HCT116 (cell line): ENCODE data around the gene ZNF335. TPM values are rescaled to one million over a fixed set of nuclear protein-coding genes. Genes with fewer than 3 reads are reported as not detected.

Experiments used
- ATAC-seq: fragments of 200-7000 bp; cut with Tn5 transposase; 2 replicates; pipeline ENCODE4 v1.9.1; 2020; ENCODE audit warnings: mild to moderate bottlenecking, moderate library complexity
- BruUV-seq: library from RNA; stranded (reverse); fragments of 400-500 nt; replicated peaks from 2 replicates; lab custom pipeline; 2021; lab: Mats Ljungman, UMichigan
- CTCF ChIA-PET: fragments of 300-600 bp; sonication (Branson Sonifier 250); formaldehyde crosslinking; loops from one replicate; lab custom pipeline; 2021; ENCODE audit warnings: antibody characterized with exemption; lab: Charles Lee
- POLR2A ChIA-PET: fragments of 300-600, 350-600 bp; sonication (Branson Sonifier 250); formaldehyde crosslinking; loops from one replicate; lab custom pipeline; 2021; ENCODE audit warnings: antibody characterized with exemption; lab: Charles Lee
- RAD21 ChIA-PET, 2 experiments: fragments of 300-600 bp; sonication (Branson Sonifier 250); formaldehyde crosslinking; loops; one replicate each; lab custom pipeline; 2023; ENCODE audit warnings: low total read pairs in 2 of 2; ENCODE audit not compliant: uncharacterized antibody in 2 of 2, unreplicated experiment in 2 of 2, low non-redundant PET in 1 of 2; lab: Charles Lee
- DNase-seq: peaks from one replicate; pipeline ENCODE4 v3.0.0-alpha.2; 2010; ENCODE audit warnings: low read depth, low spot score
- H2AFZ ChIP-seq: fragments of 200-600 bp; shearing (Covaris generic), sonication (generic); 2 replicates; pipeline ENCODE4 v1.6.1; 2017; ENCODE audit warnings: low read depth, mixed run types, mixed read lengths, antibody characterized with exemption, low read length; ENCODE audit not compliant: poor library complexity, severe bottlenecking
- H3K27ac ChIP-seq: 2 replicates; pipeline ENCODE4 v1.5.1; 2012; ENCODE audit warnings: low read depth, low read length
- H3K27me3 ChIP-seq: fragments of 200-600 bp; sonication (generic); 2 replicates; pipeline ENCODE4 v1.6.1; 2016; ENCODE audit warnings: mixed run types, low read length, mixed read lengths; ENCODE audit not compliant: insufficient read depth
- H3K36me3 ChIP-seq, 2 experiments: fragments of 200-500 bp in 1 of 2; fragments of 200-600 bp in 1 of 2; sonication (Bioruptor generic) in 1 of 2; sonication (generic) in 1 of 2; 2 replicates each; pipeline versions ENCODE4 v1.5.1 to v1.6.1; 2014 to 2016; ENCODE audit warnings: low read length in 2 of 2, inconsistent platforms in 1 of 2, mixed read lengths in 1 of 2, mixed run types in 1 of 2; ENCODE audit not compliant: insufficient read depth in 2 of 2, control insufficient read depth in 1 of 2
- H3K4me1 ChIP-seq, 2 experiments: fragments of 200-600 bp in 1 of 2; sonication (generic) in 1 of 2; 2 replicates each; pipeline versions ENCODE4 v1.5.1 to v1.6.1; 2012 to 2017; ENCODE audit warnings: low read length in 2 of 2, inconsistent platforms in 1 of 2, mild to moderate bottlenecking in 1 of 2, mixed read lengths in 1 of 2, mixed run types in 1 of 2, moderate library complexity in 1 of 2; ENCODE audit not compliant: insufficient read depth in 2 of 2, control insufficient read depth in 1 of 2
- H3K4me2 ChIP-seq: fragments of 200-600 bp; sonication (generic); 2 replicates; pipeline ENCODE4 v1.6.1; 2017; ENCODE audit warnings: mixed run types, low read length, mixed read lengths
- H3K4me3 ChIP-seq, 2 experiments: fragments of 200-600 bp in 1 of 2; sonication (generic) in 1 of 2; replicated peaks in 1 of 2; 2 replicates each; pipeline ENCODE4 v1.5.1; 2011 to 2016; ENCODE audit warnings: low read length in 2 of 2, control low read depth in 1 of 2, low read depth in 1 of 2, mild to moderate bottlenecking in 1 of 2, mixed read lengths in 1 of 2, mixed run types in 1 of 2
- H3K79me2 ChIP-seq: fragments of 200-600 bp; sonication (generic); 2 replicates; pipeline ENCODE4 v1.6.1; 2017; ENCODE audit warnings: mild to moderate bottlenecking, mixed run types, low read length, moderate library complexity, mixed read lengths; ENCODE audit not compliant: insufficient read depth
- H3K9ac ChIP-seq: fragments of 200-600 bp; sonication (generic); 2 replicates; pipeline ENCODE4 v1.6.1; 2016; ENCODE audit warnings: low read length, mixed read lengths
- H3K9me2 ChIP-seq: fragments of 200-600 bp; sonication (generic), shearing (Covaris generic); 2 replicates; pipeline ENCODE4 v1.6.1; 2017; ENCODE audit warnings: mixed run types, mild to moderate bottlenecking, moderate library complexity; ENCODE audit not compliant: insufficient read depth
- H3K9me3 ChIP-seq, 2 experiments: fragments of 200-500 bp in 1 of 2; fragments of 200-600 bp in 1 of 2; sonication (Bioruptor generic) in 1 of 2; sonication (generic) in 1 of 2; 2 replicates each; pipeline ENCODE4 v1.6.1; 2014 to 2017; ENCODE audit warnings: low read length in 2 of 2, mixed read lengths in 2 of 2, inconsistent platforms in 1 of 2, low read depth in 1 of 2, mild to moderate bottlenecking in 1 of 2, mixed run types in 1 of 2, moderate library complexity in 1 of 2; ENCODE audit not compliant: control insufficient read depth in 1 of 2, insufficient read depth in 1 of 2
- H4K20me1 ChIP-seq: fragments of 200-600 bp; sonication (generic), shearing (Covaris generic); 2 replicates; pipeline ENCODE4 v1.6.1; 2017; ENCODE audit warnings: mixed run types, mild to moderate bottlenecking, moderate library complexity; ENCODE audit not compliant: insufficient read depth
- CEBPB ChIP-seq: IDR thresholded peaks from 2 replicates; pipeline ENCODE4 v1.6.1; 2012; ENCODE audit warnings: low read depth
- EZH2 ChIP-seq: fragments of 200-600 bp; sonication (generic); IDR thresholded peaks from 2 replicates; pipeline ENCODE4 v1.6.1; 2017; ENCODE audit warnings: antibody characterized with exemption, mixed run types
- MAX ChIP-seq: IDR thresholded peaks from 2 replicates; pipeline ENCODE4 v1.6.1; 2012
- POLR2A ChIP-seq: IDR thresholded peaks from 2 replicates; pipeline ENCODE4 v1.7.0; 2011; ENCODE audit warnings: borderline replicate concordance; ENCODE audit not compliant: insufficient read depth, insufficient read length; ENCODE audit errors: extremely low read depth
- POLR2AphosphoS5 ChIP-seq: IDR thresholded peaks from 2 replicates; pipeline ENCODE4 v1.6.1; 2011; ENCODE audit warnings: mild to moderate bottlenecking, low read depth, low read length, moderate library complexity
- RAD21 ChIP-seq: IDR thresholded peaks from 2 replicates; pipeline ENCODE4 v1.6.1; 2012; ENCODE audit warnings: low read depth, mild to moderate bottlenecking
- SIN3A ChIP-seq: IDR thresholded peaks from 2 replicates; pipeline ENCODE4 v1.6.1; 2012; ENCODE audit warnings: low read depth
- SP1 ChIP-seq: IDR thresholded peaks from 2 replicates; pipeline ENCODE4 v1.6.1; 2012; ENCODE audit warnings: low read depth
- YY1 ChIP-seq: IDR thresholded peaks from 2 replicates; pipeline ENCODE4 v1.6.1; 2011; ENCODE audit warnings: low read length, low read depth, moderate library complexity, mild to moderate bottlenecking; ENCODE audit not compliant: insufficient replicate concordance; ENCODE audit errors: extremely low read depth
- ZFX ChIP-seq: fragments of 450-650 bp; IDR thresholded peaks from 2 replicates; pipeline ENCODE4 v1.6.1; 2017
- intact Hi-C: fragments of 100-400 bp; cut with micrococcal nuclease; formaldehyde crosslinking; loops from 2 replicates; pipeline ENCODE4 v1.10.0; 2022
- total RNA-seq: library from RNA; stranded (reverse); gene quantifications from one replicate; pipeline ENCODE4 v1.2.1, GENCODE V29; 2021; ENCODE audit not compliant: unreplicated experiment
- TF ChIP-seq, protein P1 (sequence below): IDR thresholded peaks from 2 replicates; pipeline ENCODE4 v1.6.1; 2011; ENCODE audit warnings: mild to moderate bottlenecking, low read length, moderate library complexity; ENCODE audit not compliant: insufficient replicate concordance; ENCODE audit errors: extremely low read depth

The ZNF335 gene
- total RNA-seq, 1 experiment from 2014 or later, result 20.8 TPM

- no peak overlapping the region for H2AFZ ChIP-seq
- BruUV-seq, result no TSS peak
- POLR2A ChIA-PET, result interaction anchor here (3.2 kb wide), 1 partner anchor 14 kb away, joined by 12 read pairs; the partner anchor contains the start of gene PCIF1
- no peak overlapping the region for H3K4me3 ChIP-seq
- no peaks in the 10 kb centered on the region for H3K79me2 ChIP-seq
- H3K36me3 ChIP-seq, result no peaks in the 10 kb centered on the region
- H3K9ac ChIP-seq, result no peak overlapping the region
- H4K20me1 ChIP-seq, result no peaks in the 10 kb centered on the region
- no peak overlapping the region for H3K4me2 ChIP-seq
- CTCF ChIA-PET, result interaction anchor here (0.6 kb wide), 1 partner anchor 13 kb away, joined by 4 read pairs; no protein-coding TSS in a partner anchor
- no peak overlapping the region for H3K27ac ChIP-seq
- no peak for ATAC-seq
- RAD21 ChIA-PET, result no interaction called here
- intact Hi-C loops, result no loop called here
- no peaks in the 10 kb centered on the region for H3K4me1 ChIP-seq
- TF ChIP-seq MAX (no peak), POLR2A (no peak), EZH2 (no peak), POLR2AphosphoS5 (no peak)
- H3K9me3 ChIP-seq, result no peaks in the 10 kb centered on the region
- no peaks in the 10 kb centered on the region for H3K9me2 ChIP-seq
- DNase-seq, result no peak
- no peaks in the 10 kb centered on the region for H3K27me3 ChIP-seq
Observed at GRCh38 chr20:45919542-45920399, 52.2 kb downstream of the ZNF335 start.

GRCh38 chr20:45918779-45919537 lies 53.0 kb downstream of the ZNF335 start:
- ChIA-PET POLR2A (interaction anchor here (3.2 kb wide), 1 partner anchor 15 kb away, joined by 12 read pairs; the partner anchor contains the start of gene PCIF1), RAD21 (no interaction called here), CTCF (interaction anchor here (0.6 to 1.1 kb wide), 2 partner anchors 14 to 15 kb away, joined by 3 to 4 read pairs; no protein-coding TSS in a partner anchor)
- no peak overlapping the region for H3K27ac ChIP-seq
- H3K9me2 ChIP-seq, result no peaks in the 10 kb centered on the region
- ATAC-seq (no peak), DNase-seq (no peak)
- no peaks in the 10 kb centered on the region for H3K27me3 ChIP-seq
- H3K9me3 ChIP-seq, result no peaks in the 10 kb centered on the region
- H3K36me3 ChIP-seq, result no peaks in the 10 kb centered on the region
- H2AFZ ChIP-seq, result no peak overlapping the region
- TF ChIP-seq SP1 (no peak), CEBPB (no peak), RAD21 (no peak), YY1 (no peak), SIN3A (no peak), POLR2AphosphoS5 (no peak), ZFX (no peak)
- TF ChIP-seq, protein P1, sequence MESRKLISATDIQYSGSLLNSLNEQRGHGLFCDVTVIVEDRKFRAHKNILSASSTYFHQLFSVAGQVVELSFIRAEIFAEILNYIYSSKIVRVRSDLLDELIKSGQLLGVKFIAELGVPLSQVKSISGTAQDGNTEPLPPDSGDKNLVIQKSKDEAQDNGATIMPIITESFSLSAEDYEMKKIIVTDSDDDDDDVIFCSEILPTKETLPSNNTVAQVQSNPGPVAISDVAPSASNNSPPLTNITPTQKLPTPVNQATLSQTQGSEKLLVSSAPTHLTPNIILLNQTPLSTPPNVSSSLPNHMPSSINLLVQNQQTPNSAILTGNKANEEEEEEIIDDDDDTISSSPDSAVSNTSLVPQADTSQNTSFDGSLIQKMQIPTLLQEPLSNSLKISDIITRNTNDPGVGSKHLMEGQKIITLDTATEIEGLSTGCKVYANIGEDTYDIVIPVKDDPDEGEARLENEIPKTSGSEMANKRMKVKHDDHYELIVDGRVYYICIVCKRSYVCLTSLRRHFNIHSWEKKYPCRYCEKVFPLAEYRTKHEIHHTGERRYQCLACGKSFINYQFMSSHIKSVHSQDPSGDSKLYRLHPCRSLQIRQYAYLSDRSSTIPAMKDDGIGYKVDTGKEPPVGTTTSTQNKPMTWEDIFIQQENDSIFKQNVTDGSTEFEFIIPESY, result no peak
- H4K20me1 ChIP-seq, result no peaks in the 10 kb centered on the region
- intact Hi-C loops, result no loop called here
- no TSS peak for BruUV-seq
- no peak overlapping the region for H3K4me3 ChIP-seq
- no peak overlapping the region for H3K4me2 ChIP-seq
- H3K4me1 ChIP-seq, result no peaks in the 10 kb centered on the region
- H3K79me2 ChIP-seq, result no peaks in the 10 kb centered on the region
- H3K9ac ChIP-seq, result no peak overlapping the region
